Psoas muscle (tissue), 8 donors: ENCODE data around the gene LTBP1. TPM values are rescaled to one million over a fixed set of nuclear protein-coding genes. Genes with fewer than 3 reads are reported as not detected.

Source experiments
- ATAC-seq, 4 donors: fragments of 200-7000 bp; cut with Tn5 transposase; one replicate each; pipeline ENCODE4 v1.9.1; 2020; ENCODE audit warnings: moderate library complexity in 3 of 4, mild to moderate bottlenecking in 2 of 4
- DNase-seq, 2 donors: peaks; one replicate each; pipeline ENCODE4 v3.0.0-alpha.2; 2020
- H3K27ac ChIP-seq: fragments of 200-600 bp; one replicate; pipeline ENCODE4 v1.8.0; 2022
- H3K27me3 ChIP-seq, 3 donors: fragments of 200-600 bp in 1 of 3; one replicate each; pipeline versions ENCODE4 v1.6.1 to v1.8.0; 2013 to 2022; ENCODE audit warnings: low read length in 2 of 3, mild to moderate bottlenecking in 2 of 3, moderate library complexity in 1 of 3; ENCODE audit not compliant: insufficient read depth in 3 of 3
- H3K36me3 ChIP-seq, 2 donors: fragments of 200-600 bp in 1 of 2; one replicate each; pipeline versions ENCODE4 v1.6.1 to v1.8.0; 2013 to 2022; ENCODE audit warnings: low read depth in 1 of 2, mild to moderate bottlenecking in 1 of 2, moderate library complexity in 1 of 2; ENCODE audit not compliant: insufficient read depth in 1 of 2
- H3K4me1 ChIP-seq: fragments of 200-600 bp; one replicate; pipeline ENCODE4 v1.8.0; 2022
- H3K4me3 ChIP-seq: fragments of 200-600 bp; one replicate; pipeline ENCODE4 v1.8.0; 2022; ENCODE audit warnings: mild to moderate bottlenecking
- H3K9me3 ChIP-seq: fragments of 200-600 bp; one replicate; pipeline ENCODE4 v1.8.0; 2022
- CTCF ChIP-seq: fragments of 200-600 bp; IDR thresholded peaks from one replicate; pipeline ENCODE4 v1.8.0; 2022; ENCODE audit warnings: antibody characterized with exemption
- WGBS, 3 donors: extraction: QIAGEN DNeasy Blood & Tissue Kit; methylation state at CpG; one replicate each; pipeline versions ENCODE4 v1.1.6 to v1.1.7; 2013; 5-methylcytosine and 5-hydroxymethylcytosine counted together
- intact Hi-C, 2 donors: fragments of 100-400 bp; cut with DNase I; formaldehyde crosslinking; loops; one replicate each; pipeline versions ENCODE4 v1.11.0 to v1.14.2; 2022
- polyA plus RNA-seq, 3 donors: library from polyadenylated mRNA; stranded (reverse); fragments of 200-250 nt; gene quantifications; one replicate each; pipeline ENCODE4 v1.2.3, GENCODE V29; 2013
- total RNA-seq, 4 donors: library from RNA; stranded (reverse); fragmentation: NEBNext Ultra II Directional in 2 of 4; extraction: Animal tissue kit (Norgen Biotek cat#: 25700) in 2 of 4; gene quantifications; one replicate each; pipeline versions ENCODE4 v1.2.1 to v1.2.4, GENCODE V29; 2021 to 2023
- donor health status: healthy with polysubstance abuse.
- donor health status: DM: no; HTN: no; CAD: no; lungs with moderate emphysema.
- donor health status: Bipolar disorder and iron deficiency.
- donor health status: healthy.
- donor health status: DM: yes; HTN: yes; CAD: no.
- donor health status: DM: no; HTN: no; CAD: no.
- donor health status: DM: no; HTN: no; CAD: no.
- donor health status: DM: yes; HTN: yes; CAD: no.

LTBP1 gene
- total and polyA plus RNA-seq, 7 donors = 5.9 to 26.8 (median 9.5) TPM

GRCh38 chr2:33144243-33144642, 197.5 kb downstream of the LTBP1 start:
- Histone ChIP-seq H3K9me3 (no peaks in the 10 kb centered on the region), H3K27ac (no peak overlapping the region), H3K4me3 (no peak overlapping the region), H3K4me1 (peaks cover 25% of the 10 kb centered on the region), H3K27me3 (no peaks in the 10 kb centered on the region), H3K36me3 (peaks cover 0 to 8% of the 10 kb centered on the region in 2 donors)
- TF ChIP-seq CTCF = no peak
- intact Hi-C loops = loop anchor here in 1 of 2 donors (5.0 kb wide), 1 partner anchor 123 kb away; no protein-coding TSS in a partner anchor
- ATAC-seq (peak in 2 of 4 donors; percentile 38 to 56), DNase-seq (no peak)
- WGBS, 3 donors = 48 to 70% (median 58%) methylated on average over 3 of the region's 3 CpGs

GRCh38 chr2:33145459-33145858, 198.7 kb downstream of the LTBP1 start:
- Histone ChIP-seq H3K36me3 (peaks cover 0 to 8% of the 10 kb centered on the region in 2 donors), H3K27me3 (no peaks in the 10 kb centered on the region), H3K27ac (peak overlapping the region; percentile 36), H3K9me3 (no peaks in the 10 kb centered on the region), H3K4me3 (no peak overlapping the region), H3K4me1 (peaks cover 25% of the 10 kb centered on the region)
- DNase-seq (no peak), ATAC-seq (peak in 1 of 4 donors; percentile 32)
- intact Hi-C loops = no loop called here
- TF ChIP-seq CTCF = no peak
- 51 to 56% (median 54%) methylated on average over 3 of the region's 3 CpGs for WGBS, 3 donors

- DNase-seq (no peak), ATAC-seq (no peak)
- intact Hi-C loops = no loop called here
- Histone ChIP-seq H3K4me3 (no peak overlapping the region), H3K36me3 (peaks cover 0 to 8% of the 10 kb centered on the region in 2 donors), H3K9me3 (no peaks in the 10 kb centered on the region), H3K27me3 (no peaks in the 10 kb centered on the region), H3K4me1 (peaks cover 25% of the 10 kb centered on the region), H3K27ac (peak overlapping the region; percentile 36)
- WGBS, 3 donors = 50 to 62% (median 56%) methylated on average over 3 of the region's 3 CpGs
- TF ChIP-seq CTCF = no peak
These were observed 199.3 kb downstream of the LTBP1 start for GRCh38 chr2:33146102-33146501.

GRCh38 chr2:33153008-33153407, 206.3 kb downstream of the LTBP1 start:
- WGBS, 3 donors = 83 to 94% (median 87%) methylated on average over 2 of the region's 2 CpGs
- TF ChIP-seq CTCF = no peak
- Histone ChIP-seq H3K27me3 (no peaks in the 10 kb centered on the region), H3K9me3 (no peaks in the 10 kb centered on the region), H3K27ac (no peak overlapping the region), H3K4me1 (no peaks in the 10 kb centered on the region), H3K4me3 (no peak overlapping the region), H3K36me3 (peaks cover 0 to 4% of the 10 kb centered on the region in 2 donors)
- ATAC-seq (peak in 1 of 4 donors; percentile 27), DNase-seq (no peak)
- intact Hi-C loops = no loop called here

- no peak overlapping the region for H3K27ac ChIP-seq
These were observed 211.8 kb downstream of the LTBP1 start for GRCh38 chr2:33158482-33159003.

More at GRCh38 chr2:33158482-33159003, 211.8 kb downstream of the LTBP1 start:
- intact Hi-C loops = no loop called here
- Histone ChIP-seq H3K9me3 (no peaks in the 10 kb centered on the region), H3K4me3 (no peak overlapping the region), H3K4me1 (no peaks in the 10 kb centered on the region), H3K27me3 (no peaks in the 10 kb centered on the region), H3K36me3 (no peaks in the 10 kb centered on the region)
- DNase-seq = no peak
- WGBS, 3 donors = 70 to 84% (median 82%) methylated on average over 3 of the region's 3 CpGs
- TF ChIP-seq CTCF = no peak
- ATAC-seq = peak in 1 of 4 donors; percentile 46
